T47D (cell line): ENCODE measurements around the gene NBEAL1.
"Not testable (repeated sequence)": the region's sequence is repeated elsewhere in the genome, so short reads cannot be mapped to it uniquely, and the experiment has no call there.

Experiments used
- DNase-seq, 2 experiments: peaks; one replicate each; pipeline versions ENCODE4 v3.0.0 to v3.0.0-alpha.2; 2011 to 2012; ENCODE audit warnings: low read depth in 1 of 2, low spot score in 1 of 2
- JUND ChIP-seq: IDR thresholded peaks from 2 replicates; pipeline ENCODE4 v1.6.1; 2012; ENCODE audit warnings: low read depth
- in situ Hi-C: cut with HindIII; loops from 2 replicates; pipeline ENCODE4 v1.10.0; 2016; ENCODE audit warnings: low sequenced_read_pairs, low pct_unique_long_range_greater_than_20kb

The NBEAL1 gene

DNA sequence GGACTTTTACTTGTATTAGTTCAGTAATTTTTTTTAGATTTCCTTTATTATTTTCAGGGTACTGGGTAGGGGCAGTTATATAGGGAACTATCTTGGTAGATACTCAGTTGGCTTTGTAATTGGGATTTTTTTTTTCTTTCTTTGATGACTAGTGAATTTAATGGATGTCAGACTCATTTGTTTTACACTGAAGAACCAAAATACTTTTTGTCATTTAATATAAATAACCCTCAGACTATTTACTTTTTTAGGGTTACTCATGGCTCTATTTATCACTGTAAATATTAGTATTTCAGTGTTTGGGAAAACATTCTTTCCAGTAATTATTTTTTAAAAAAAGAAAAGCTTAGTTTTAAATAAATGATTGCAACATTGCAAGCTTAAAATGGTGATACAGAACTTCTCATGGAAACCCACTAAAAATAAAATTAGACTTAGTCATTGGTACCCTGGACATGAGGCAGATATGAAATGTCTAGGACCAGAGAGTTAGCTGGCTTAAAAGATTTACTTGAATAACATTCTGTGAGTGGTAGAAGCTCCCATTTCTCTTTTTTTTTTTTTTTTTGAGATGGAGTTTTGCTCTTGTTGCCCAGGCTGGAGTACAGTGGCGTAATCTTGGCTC, 149.7 kb downstream of the NBEAL1 start:
- in situ Hi-C loops, result no loop called here
- DNase-seq, result no peak
- TF ChIP-seq JUND, result no peak

- TF ChIP-seq JUND, result no peak
- in situ Hi-C loops, result no loop called here
Observed at GRCh38 chr2:203167751-203168150, 153.1 kb downstream of the NBEAL1 start.

GRCh38 chr2:203170502-203170901, 155.8 kb downstream of the NBEAL1 start:
- no peak for TF ChIP-seq JUND

More at GRCh38 chr2:203167751-203168150, 153.1 kb downstream of the NBEAL1 start:
- DNase-seq, result no peak

GRCh38 chr2:203175371-203175770, 160.7 kb downstream of the NBEAL1 start:
- DNase-seq, result no peak
- in situ Hi-C loops, result no loop called here
- no peak for TF ChIP-seq JUND

More at GRCh38 chr2:203170502-203170901, 155.8 kb downstream of the NBEAL1 start:
- no peak for DNase-seq
- in situ Hi-C loops, result no loop called here

GRCh38 chr2:203177361-203177760, 162.7 kb downstream of the NBEAL1 start:
- TF ChIP-seq JUND, result no peak
- in situ Hi-C loops, result no loop called here
- no peak for DNase-seq

DNA sequence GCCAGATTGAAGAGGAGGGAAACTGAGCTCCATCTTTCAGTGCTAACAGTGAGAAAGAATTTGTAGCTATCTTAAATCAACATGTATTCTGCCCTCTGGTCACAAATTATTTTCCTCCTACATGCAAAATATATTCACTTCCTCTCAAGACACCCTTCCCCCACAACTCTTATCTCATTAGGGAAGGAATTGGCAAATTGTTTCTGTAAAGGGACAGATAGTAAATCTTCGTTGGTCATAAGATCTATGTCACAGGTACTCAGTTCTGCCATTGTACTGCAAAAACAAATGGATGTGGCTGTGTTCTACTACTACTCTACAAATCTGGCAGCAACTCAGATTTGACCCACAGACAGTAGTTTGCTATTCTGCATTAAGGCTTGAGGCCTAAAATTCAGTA, 171.2 kb downstream of the NBEAL1 start:
- in situ Hi-C loops, result no loop called here
- DNase-seq, result no peak
- TF ChIP-seq JUND, result no peak

- in situ Hi-C loops, DNase-seq: not testable (repeated sequence)
Observed at GRCh38 chr2:203190547-203190946, 175.9 kb downstream of the NBEAL1 start.

DNA sequence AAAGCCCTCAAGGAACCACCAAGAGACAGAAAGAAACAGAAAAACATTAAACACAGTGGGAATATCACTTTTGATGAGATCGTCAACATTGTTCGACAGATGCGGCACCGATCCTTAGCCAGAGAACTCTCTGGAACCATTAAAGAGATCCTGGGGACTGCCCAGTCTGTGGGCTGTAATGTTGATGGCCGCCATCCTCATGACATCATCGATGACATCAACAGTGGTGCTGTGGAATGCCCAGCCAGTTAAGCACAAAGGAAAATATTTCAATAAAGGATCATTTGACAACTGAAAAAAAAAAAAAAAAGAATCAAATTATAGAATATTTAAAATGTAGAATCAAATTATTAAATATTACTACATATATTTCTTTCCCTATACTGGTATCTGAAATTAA, 176.4 kb downstream of the NBEAL1 start:
- in situ Hi-C loops, DNase-seq: not testable (repeated sequence)

- no peak for DNase-seq
- TF ChIP-seq JUND, result no peak
- in situ Hi-C loops, result no loop called here
Observed at GRCh38 chr2:203191961-203192360, 177.3 kb downstream of the NBEAL1 start.

DNA sequence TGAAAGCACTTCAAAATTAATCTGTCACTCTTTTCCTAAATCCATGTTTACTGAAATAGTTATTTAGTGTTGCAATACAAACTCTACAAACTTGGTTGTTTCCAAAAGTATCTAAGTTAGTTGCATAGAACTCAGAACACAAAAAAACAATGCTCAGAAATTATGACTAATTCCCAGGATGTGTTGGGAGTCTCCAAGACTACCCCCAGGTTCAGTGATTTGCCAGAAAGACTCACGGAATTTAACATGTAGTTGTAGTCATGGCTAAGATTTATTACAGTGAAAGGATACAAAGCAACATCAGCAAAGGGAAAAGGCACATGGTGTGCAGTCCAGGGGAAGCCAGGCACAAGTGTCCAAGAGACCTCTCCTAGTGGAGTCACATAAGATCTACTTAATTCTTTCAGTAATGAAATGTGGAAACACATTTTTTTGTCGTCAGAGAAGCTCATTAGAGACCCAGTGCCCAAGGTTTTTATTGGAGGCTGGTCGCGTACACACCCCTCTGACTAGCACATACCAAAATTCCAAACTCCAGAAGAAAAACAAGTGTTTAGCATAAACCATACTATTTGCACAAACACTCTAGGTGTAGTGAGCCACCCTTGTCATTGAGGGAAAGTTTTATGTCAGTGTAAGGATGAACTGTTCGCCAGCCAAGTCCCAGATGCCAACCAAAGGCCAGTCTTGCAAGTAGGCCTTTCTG, 180.8 kb downstream of the NBEAL1 start:
- TF ChIP-seq JUND, result no peak
- no peak for DNase-seq
- in situ Hi-C loops, result no loop called here

GRCh38 chr2:203200866-203201265, 186.2 kb downstream of the NBEAL1 start:
- in situ Hi-C loops, result no loop called here
- no peak for TF ChIP-seq JUND
- DNase-seq, result no peak

DNA sequence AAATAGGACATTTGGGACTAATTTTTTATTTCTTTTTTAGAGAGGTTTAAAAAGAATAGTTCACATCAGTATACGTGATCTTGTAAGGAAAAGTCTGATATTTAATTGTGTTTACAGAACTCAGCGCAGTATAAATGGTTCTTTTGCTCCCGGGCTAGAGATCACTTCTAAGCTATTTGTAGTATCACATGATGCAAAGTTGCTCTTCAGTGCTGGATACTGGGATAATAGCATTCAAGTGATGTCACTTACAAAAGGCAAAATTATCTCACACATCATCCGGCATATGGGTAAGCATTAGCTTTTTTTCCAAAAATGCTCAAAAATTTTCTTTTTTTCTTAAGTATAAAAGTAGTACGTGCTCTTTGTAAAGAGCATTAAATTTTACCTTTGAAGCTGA, 186.8 kb downstream of the NBEAL1 start:
- TF ChIP-seq JUND, result no peak
- DNase-seq, result no peak
- in situ Hi-C loops, result no loop called here

DNA sequence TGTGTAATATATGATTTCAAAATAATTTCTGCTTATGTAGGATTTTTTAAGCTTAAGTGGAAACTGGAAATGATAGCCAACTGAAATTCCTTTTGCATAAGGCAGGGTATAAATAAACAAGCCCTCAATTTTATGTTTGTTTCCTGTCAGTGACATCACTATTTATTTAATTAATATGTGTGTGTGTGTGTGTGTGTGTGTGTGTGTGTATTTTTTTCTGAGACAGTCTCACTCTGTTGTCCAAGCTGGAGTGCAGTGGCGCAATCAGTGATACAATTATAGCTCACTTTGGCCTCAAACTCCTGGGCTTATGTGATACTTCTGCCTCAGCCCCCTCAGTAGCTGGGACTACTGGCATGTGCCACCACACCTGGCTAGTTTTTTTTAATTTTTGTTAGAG, 194.9 kb downstream of the NBEAL1 start:
- no peak for DNase-seq
- TF ChIP-seq JUND, result no peak
- in situ Hi-C loops, result no loop called here
